ENCODE results near the gene SH3D19. TPM values are rescaled to one million over a fixed set of nuclear protein-coding genes. Genes with fewer than 3 reads are reported as not detected.

SH3D19 gene
- total and polyA plus RNA-seq, 3 experiments from 2014 or later: not detected

GRCh38 chr4:151302432-151302831 lies 23.0 kb downstream of the SH3D19 start:
- Histone ChIP-seq H3K4me1 (ENCODE audit: insufficient read depth, low read length) (no peaks in the 10 kb centered on the region), H3K27ac (ENCODE audit: low read depth, low read length) (no peak overlapping the region), H3K4me3 (ENCODE audit: low read length) (no peak overlapping the region), H3K27me3 (ENCODE audit: insufficient read depth, low read length, poor library complexity, severe bottlenecking) (no peaks in the 10 kb centered on the region), H3K36me3 (ENCODE audit: insufficient read depth, low read length) (no peaks in the 10 kb centered on the region), H3K9me3 (ENCODE audit: low read length) (no peaks in the 10 kb centered on the region)
- H3K4me3 Mint-ChIP-seq: no peak overlapping the region
- no peak overlapping the region for H3K27ac Mint-ChIP-seq
- POLR2A ChIA-PET: no interaction called here
- H3K9me3 Mint-ChIP-seq: peaks cover 0 to 3% (median 0%) of the 10 kb centered on the region in 5 donors
- H3K4me1 Mint-ChIP-seq: no peaks in the 10 kb centered on the region
- no peaks in the 10 kb centered on the region for H3K36me3 Mint-ChIP-seq
- CTCF ChIA-PET: no interaction called here
- peaks cover 0 to 24% of the 10 kb centered on the region in 2 donors for H3K27me3 Mint-ChIP-seq
- DNase-seq: no peak

- Histone ChIP-seq H3K4me1 (ENCODE audit: insufficient read depth, low read length) (no peaks in the 10 kb centered on the region), H3K36me3 (ENCODE audit: insufficient read depth, low read length) (no peaks in the 10 kb centered on the region), H3K27me3 (ENCODE audit: insufficient read depth, low read length, poor library complexity, severe bottlenecking) (no peaks in the 10 kb centered on the region), H3K27ac (ENCODE audit: low read depth, low read length) (no peak overlapping the region), H3K9me3 (ENCODE audit: low read length) (no peaks in the 10 kb centered on the region), H3K4me3 (ENCODE audit: low read length) (no peak overlapping the region)
- H3K9me3 Mint-ChIP-seq: no peaks in the 10 kb centered on the region
- H3K27me3 Mint-ChIP-seq: peaks cover 0 to 17% of the 10 kb centered on the region in 2 donors
- ChIA-PET CTCF (no interaction called here), POLR2A (no interaction called here)
- no peak overlapping the region for H3K4me3 Mint-ChIP-seq
- DNase-seq: no peak
- H3K4me1 Mint-ChIP-seq: no peaks in the 10 kb centered on the region
- no peak overlapping the region for H3K27ac Mint-ChIP-seq
- no peaks in the 10 kb centered on the region for H3K36me3 Mint-ChIP-seq
These were observed 28.2 kb downstream of the SH3D19 start for GRCh38 chr4:151297170-151297569.

- Histone ChIP-seq H3K4me1 (ENCODE audit: insufficient read depth, low read length) (no peaks in the 10 kb centered on the region), H3K36me3 (ENCODE audit: insufficient read depth, low read length) (no peaks in the 10 kb centered on the region), H3K27ac (ENCODE audit: low read depth, low read length) (no peak overlapping the region), H3K9me3 (ENCODE audit: low read length) (no peaks in the 10 kb centered on the region), H3K27me3 (ENCODE audit: insufficient read depth, low read length, poor library complexity, severe bottlenecking) (no peaks in the 10 kb centered on the region), H3K4me3 (ENCODE audit: low read length) (no peak overlapping the region)
- no peak for DNase-seq
- Mint-ChIP-seq H3K4me3 (no peak overlapping the region), H3K9me3 (no peaks in the 10 kb centered on the region), H3K27ac (no peak overlapping the region), H3K4me1 (no peaks in the 10 kb centered on the region), H3K36me3 (no peaks in the 10 kb centered on the region), H3K27me3 (peaks cover 0 to 13% of the 10 kb centered on the region in 2 donors)
- ChIA-PET CTCF (no interaction called here), POLR2A (no interaction called here)
These were observed 29.2 kb downstream of the SH3D19 start for GRCh38 chr4:151296227-151296626.

GRCh38 chr4:151294833-151295496 lies 30.4 kb downstream of the SH3D19 start:
- Histone ChIP-seq H3K4me3 (ENCODE audit: low read length) (no peak overlapping the region), H3K36me3 (ENCODE audit: insufficient read depth, low read length) (no peaks in the 10 kb centered on the region), H3K4me1 (ENCODE audit: insufficient read depth, low read length) (no peaks in the 10 kb centered on the region), H3K27ac (ENCODE audit: low read depth, low read length) (no peak overlapping the region), H3K9me3 (ENCODE audit: low read length) (no peaks in the 10 kb centered on the region), H3K27me3 (ENCODE audit: insufficient read depth, low read length, poor library complexity, severe bottlenecking) (no peaks in the 10 kb centered on the region)
- H3K27me3 Mint-ChIP-seq: peaks cover 0 to 9% of the 10 kb centered on the region in 2 donors
- CTCF ChIA-PET: no interaction called here
- H3K27ac Mint-ChIP-seq: no peak overlapping the region
- no peaks in the 10 kb centered on the region for H3K4me1 Mint-ChIP-seq
- POLR2A ChIA-PET: no interaction called here
- H3K36me3 Mint-ChIP-seq: no peaks in the 10 kb centered on the region
- no peak for DNase-seq
- peaks cover 0 to 2% (median 0%) of the 10 kb centered on the region in 5 donors for H3K9me3 Mint-ChIP-seq
- H3K4me3 Mint-ChIP-seq: no peak overlapping the region

- Mint-ChIP-seq H3K27ac (no peak overlapping the region), H3K36me3 (no peaks in the 10 kb centered on the region), H3K27me3 (no peaks in the 10 kb centered on the region), H3K4me3 (no peak overlapping the region), H3K9me3 (peaks cover 0 to 2% (median 0%) of the 10 kb centered on the region in 5 donors), H3K4me1 (no peaks in the 10 kb centered on the region)
- no peak for DNase-seq
- Histone ChIP-seq H3K27ac (ENCODE audit: low read depth, low read length) (no peak overlapping the region), H3K9me3 (ENCODE audit: low read length) (no peaks in the 10 kb centered on the region), H3K27me3 (ENCODE audit: insufficient read depth, low read length, poor library complexity, severe bottlenecking) (no peaks in the 10 kb centered on the region), H3K36me3 (ENCODE audit: insufficient read depth, low read length) (no peaks in the 10 kb centered on the region), H3K4me3 (ENCODE audit: low read length) (no peak overlapping the region), H3K4me1 (ENCODE audit: insufficient read depth, low read length) (no peaks in the 10 kb centered on the region)
- CTCF ChIA-PET: interaction anchor here (0.9 kb wide), 1 partner anchor 13 kb away, joined by 3 read pairs; no protein-coding TSS in a partner anchor
- POLR2A ChIA-PET: no interaction called here
These were observed 33.4 kb downstream of the SH3D19 start for GRCh38 chr4:151292038-151292437.

- DNase-seq: no peak
- Histone ChIP-seq H3K27me3 (ENCODE audit: insufficient read depth, low read length, poor library complexity, severe bottlenecking) (no peaks in the 10 kb centered on the region), H3K36me3 (ENCODE audit: insufficient read depth, low read length) (no peaks in the 10 kb centered on the region), H3K4me3 (ENCODE audit: low read length) (no peak overlapping the region), H3K27ac (ENCODE audit: low read depth, low read length) (no peak overlapping the region), H3K4me1 (ENCODE audit: insufficient read depth, low read length) (no peaks in the 10 kb centered on the region), H3K9me3 (ENCODE audit: low read length) (no peaks in the 10 kb centered on the region)
- CTCF ChIA-PET: interaction anchor here (0.9 kb wide), 1 partner anchor 13 kb away, joined by 3 read pairs; no protein-coding TSS in a partner anchor
- H3K9me3 Mint-ChIP-seq: peaks cover 0 to 2% (median 0%) of the 10 kb centered on the region in 5 donors
- no peaks in the 10 kb centered on the region for H3K4me1 Mint-ChIP-seq
- no peaks in the 10 kb centered on the region for H3K36me3 Mint-ChIP-seq
- peaks cover 0 to under 1% of the 10 kb centered on the region in 2 donors for H3K27me3 Mint-ChIP-seq
- POLR2A ChIA-PET: no interaction called here
- H3K4me3 Mint-ChIP-seq: no peak overlapping the region
- no peak overlapping the region for H3K27ac Mint-ChIP-seq
These were observed 33.9 kb downstream of the SH3D19 start for GRCh38 chr4:151291485-151291884.

GRCh38 chr4:151287409-151287808 lies 38.0 kb downstream of the SH3D19 start:
- CTCF ChIA-PET: no interaction called here
- Mint-ChIP-seq H3K4me1 (no peaks in the 10 kb centered on the region), H3K9me3 (peaks cover 5 to 16% (median 9%) of the 10 kb centered on the region in 5 donors), H3K27me3 (peaks cover 0 to 11% of the 10 kb centered on the region in 2 donors), H3K36me3 (no peaks in the 10 kb centered on the region), H3K4me3 (no peak overlapping the region), H3K27ac (no peak overlapping the region)
- H3K4me1 ChIP-seq (ENCODE audit: insufficient read depth, low read length): no peaks in the 10 kb centered on the region
- H3K27me3 ChIP-seq (ENCODE audit: insufficient read depth, low read length, poor library complexity, severe bottlenecking): no peaks in the 10 kb centered on the region
- no peaks in the 10 kb centered on the region for H3K9me3 ChIP-seq (ENCODE audit: low read length)
- POLR2A ChIA-PET: no interaction called here
- no peak overlapping the region for H3K4me3 ChIP-seq (ENCODE audit: low read length)
- no peak for DNase-seq
- H3K27ac ChIP-seq (ENCODE audit: low read depth, low read length): no peak overlapping the region
- no peaks in the 10 kb centered on the region for H3K36me3 ChIP-seq (ENCODE audit: insufficient read depth, low read length)

- no peaks in the 10 kb centered on the region for H3K36me3 Mint-ChIP-seq
- H3K4me1 ChIP-seq (ENCODE audit: insufficient read depth, low read length): no peaks in the 10 kb centered on the region
- H3K4me3 ChIP-seq (ENCODE audit: low read length): no peak overlapping the region
- H3K27ac Mint-ChIP-seq: no peak overlapping the region
- CTCF ChIA-PET: no interaction called here
- H3K36me3 ChIP-seq (ENCODE audit: insufficient read depth, low read length): no peaks in the 10 kb centered on the region
- POLR2A ChIA-PET: no interaction called here
- peaks cover 3 to 15% (median 9%) of the 10 kb centered on the region in 5 donors for H3K9me3 Mint-ChIP-seq
- H3K27me3 ChIP-seq (ENCODE audit: insufficient read depth, low read length, poor library complexity, severe bottlenecking): no peaks in the 10 kb centered on the region
- no peak overlapping the region for H3K4me3 Mint-ChIP-seq
- no peak for DNase-seq
- H3K4me1 Mint-ChIP-seq: no peaks in the 10 kb centered on the region
- no peak overlapping the region for H3K27ac ChIP-seq (ENCODE audit: low read depth, low read length)
- no peaks in the 10 kb centered on the region for H3K9me3 ChIP-seq (ENCODE audit: low read length)
- peaks cover 0 to 13% of the 10 kb centered on the region in 2 donors for H3K27me3 Mint-ChIP-seq
These were observed 40.7 kb downstream of the SH3D19 start for GRCh38 chr4:151284534-151285245.

Data from CD8-positive, alpha-beta memory T cell (primary cell).